HepG2 (cell line): Measurements from ENCODE around the gene LCAT. TPM values are rescaled to one million over a fixed set of nuclear protein-coding genes. Genes with fewer than 3 reads are reported as not detected.

Experiments
- ATAC-seq: fragments of 200-7000 bp; cut with Tn5 transposase; 3 replicates; pipeline ENCODE4 v1.9.1; 2020; ENCODE audit warnings: mild to moderate bottlenecking, moderate library complexity
- BruUV-seq: library from RNA; stranded (reverse); fragments of 400-500 nt; replicated peaks from 2 replicates; lab custom pipeline; 2021; lab: Mats Ljungman, UMichigan
- CTCF ChIA-PET: fragments of 300-600 bp; formaldehyde crosslinking; extraction: SDS; loops from one replicate; lab custom pipeline; 2021; ENCODE audit warnings: low total read pairs, inconsistent platforms, low intra/inter-chr PET ratio; lab: Yijun Ruan, JAX
- POLR2A ChIA-PET: fragments of 350-600 bp; sonication (Branson Sonifier 250); formaldehyde crosslinking; loops from one replicate; lab custom pipeline; 2020; ENCODE audit warnings: antibody characterized with exemption, inconsistent platforms; lab: Yijun Ruan, JAX
- DNase-seq: peaks from one replicate; pipeline ENCODE4 v3.0.0-alpha.2; 2015; ENCODE audit warnings: low spot score
- FAIRE-seq: peaks from 3 replicates; lab custom pipeline; 2011; peaks lifted over from hg19 to GRCh38; lab: Jason Lieb, UNC
- H2AFZ ChIP-seq: one replicate; pipeline ENCODE4 v1.6.1; 2011; ENCODE audit warnings: low read length, inconsistent platforms
- H3K27ac ChIP-seq: fragments of 300-600 bp; 3 replicates; pipeline ENCODE4 v1.8.0; 2011; ENCODE audit warnings: mixed run types, mild to moderate bottlenecking, mixed read lengths, low read length, inconsistent platforms; ENCODE audit not compliant: insufficient read depth; ENCODE audit errors: extremely low read length
- H3K27me3 ChIP-seq, 2 experiments: fragments of 200-600 bp in 1 of 2; 2 replicates in 1 of 2; 3 replicates in 1 of 2; pipeline versions ENCODE4 v1.6.0 to v1.8.0; 2011; ENCODE audit warnings: low read length in 2 of 2, mild to moderate bottlenecking in 2 of 2, moderate library complexity in 2 of 2, inconsistent platforms in 1 of 2; ENCODE audit not compliant: insufficient read depth in 2 of 2, control insufficient read depth in 1 of 2
- H3K36me3 ChIP-seq, 2 experiments: fragments of 200-600 bp in 1 of 2; replicated peaks in 1 of 2; 2 replicates in 1 of 2; 3 replicates in 1 of 2; pipeline versions ENCODE4 v1.5.1 to v1.8.0; 2011; ENCODE audit warnings: low read length in 2 of 2, inconsistent platforms in 1 of 2; ENCODE audit not compliant: insufficient read depth in 2 of 2, control insufficient read depth in 1 of 2
- H3K4me1 ChIP-seq: 2 replicates; pipeline ENCODE4 v1.5.1; 2012; ENCODE audit warnings: low read length, inconsistent platforms; ENCODE audit not compliant: insufficient read depth
- H3K4me2 ChIP-seq: 2 replicates; pipeline ENCODE4 v1.6.0; 2011; ENCODE audit warnings: low read depth, low read length, inconsistent platforms
- H3K4me3 ChIP-seq, 3 experiments: fragments of 200-600 bp in 1 of 3; sonication (generic), shearing (Covaris generic) in 1 of 3; replicated peaks in 1 of 3; 2 replicates each; pipeline ENCODE4 v1.5.1; 2011 to 2016; ENCODE audit warnings: low read length in 3 of 3, inconsistent platforms in 2 of 3, low read depth in 2 of 3, mild to moderate bottlenecking in 2 of 3, control low read depth in 1 of 3, mixed read lengths in 1 of 3; ENCODE audit not compliant: insufficient read depth in 1 of 3
- H3K79me2 ChIP-seq: one replicate; pipeline ENCODE4 v1.6.1; 2011; ENCODE audit warnings: low read length, inconsistent platforms; ENCODE audit not compliant: insufficient read depth
- H3K9ac ChIP-seq: 2 replicates; pipeline ENCODE4 v1.6.0; 2011; ENCODE audit warnings: mild to moderate bottlenecking, low read depth, low read length, inconsistent platforms; ENCODE audit not compliant: insufficient read depth
- H3K9me3 ChIP-seq: 2 replicates; pipeline ENCODE4 v1.5.1; 2012; ENCODE audit warnings: mild to moderate bottlenecking, low read length
- H4K20me1 ChIP-seq: 2 replicates; pipeline ENCODE4 v1.6.0; 2011; ENCODE audit warnings: inconsistent platforms, mild to moderate bottlenecking, low read length, moderate library complexity; ENCODE audit not compliant: insufficient read depth
- CTCF ChIP-seq: sonication (generic); formaldehyde crosslinking; IDR thresholded peaks from 2 replicates; pipeline ENCODE4 v1.5.0; 2020; ENCODE audit warnings: mild to moderate bottlenecking, missing genetic modification reagents, moderate library complexity
- JUND ChIP-seq: sonication (generic); formaldehyde crosslinking; IDR thresholded peaks from 2 replicates; pipeline ENCODE4 v1.8.0; 2022; ENCODE audit warnings: mild to moderate bottlenecking, missing genetic modification reagents
- MYPOP ChIP-seq: sonication (generic); formaldehyde crosslinking; IDR thresholded peaks from 2 replicates; pipeline ENCODE4 v1.8.1; 2023; ENCODE audit warnings: mild to moderate bottlenecking, moderate library complexity, missing genetic modification reagents
- RAD21 ChIP-seq: fragments of 450-650 bp; formaldehyde crosslinking; IDR thresholded peaks from 2 replicates; pipeline ENCODE4 v1.5.0; 2020; ENCODE audit warnings: mild to moderate bottlenecking
- SAP130 ChIP-seq: IDR thresholded peaks from 2 replicates; pipeline ENCODE4 v1.6.1; 2016; ENCODE audit warnings: low read depth
- SNAI1 ChIP-seq: sonication (generic); formaldehyde crosslinking; IDR thresholded peaks from 2 replicates; pipeline ENCODE4 v1.5.0; 2020; ENCODE audit warnings: mild to moderate bottlenecking, missing genetic modification reagents, borderline replicate concordance
- STAG1 ChIP-seq: sonication (generic); formaldehyde crosslinking; IDR thresholded peaks from 2 replicates; pipeline ENCODE4 v1.4.0; 2020; ENCODE audit warnings: missing genetic modification reagents
- TEAD3 ChIP-seq: optimal IDR thresholded peaks from 2 replicates; pipeline ENCODE3; 2016; ENCODE audit warnings: borderline replicate concordance
- XRCC5 ChIP-seq: fragments of 200-400 bp; formaldehyde crosslinking; optimal IDR thresholded peaks from 2 replicates; pipeline ENCODE3; 2017; ENCODE audit warnings: mild to moderate bottlenecking, low read length
- ZBTB2 ChIP-seq: sonication (generic); formaldehyde crosslinking; IDR thresholded peaks from 2 replicates; pipeline ENCODE4 v1.8.0; 2022; ENCODE audit warnings: low read depth, missing genetic modification reagents
- ZBTB38 ChIP-seq: sonication (generic); formaldehyde crosslinking; IDR thresholded peaks from 2 replicates; pipeline ENCODE4 v1.5.1; 2020; ENCODE audit warnings: mild to moderate bottlenecking, missing genetic modification reagents
- ZBTB42 ChIP-seq: sonication (generic); formaldehyde crosslinking; IDR thresholded peaks from 2 replicates; pipeline ENCODE4 v1.5.0; 2020; ENCODE audit warnings: mild to moderate bottlenecking, missing genetic modification reagents
- ZNF773 ChIP-seq: sonication (generic); formaldehyde crosslinking; IDR thresholded peaks from 2 replicates; pipeline ENCODE4 v1.4.0; 2020; ENCODE audit warnings: missing genetic modification reagents, borderline replicate concordance
- ZNF776 ChIP-seq: sonication (generic); formaldehyde crosslinking; IDR thresholded peaks from 2 replicates; pipeline ENCODE4 v1.4.0; 2020; ENCODE audit warnings: mild to moderate bottlenecking, missing genetic modification reagents
- ZNF788 ChIP-seq: sonication (generic); formaldehyde crosslinking; IDR thresholded peaks from 2 replicates; pipeline ENCODE4 v1.5.0; 2020; ENCODE audit warnings: mild to moderate bottlenecking, missing genetic modification reagents, borderline replicate concordance
- WGBS: methylation state at CpG from one replicate; pipeline ENCODE4 v1.1.6; 2017; ENCODE audit warnings: low lambda C conversion rate; 5-methylcytosine and 5-hydroxymethylcytosine counted together
- in situ Hi-C: cut with HindIII; loops from 2 replicates; pipeline ENCODE4 v1.10.0; 2017; ENCODE audit warnings: low pct_unique_long_range_greater_than_20kb; ENCODE audit not compliant: extremely low pct_ligation_motif_present
- intact Hi-C: fragments of 100-400 bp; cut with micrococcal nuclease; formaldehyde crosslinking; loops from one replicate; pipeline ENCODE4 v1.10.0; 2022; ENCODE audit not compliant: unreplicated experiment
- polyA plus RNA-seq, 8 experiments: library from polyadenylated mRNA; depleted of rRNA in 3 of 8; stranded (reverse) in 7 of 8; unstranded in 1 of 8; fragments of >200 nt; fragmentation: Illumina TruSeq in 4 of 8; extraction: Trizol in 4 of 8; gene quantifications; 2 replicates each; pipeline versions ENCODE4 v1.2.1 to v1.2.3, GENCODE V29; 2011 to 2016; ENCODE audit warnings: low read depth in 4 of 8, missing spikeins in 1 of 8, mixed read lengths in 1 of 8; ENCODE audit not compliant: insufficient read depth in 1 of 8
- total RNA-seq, 5 experiments: library from RNA; depleted of rRNA; stranded (reverse); fragments of >200 nt; fragmentation: Illumina TruSeq; extraction: Trizol; gene quantifications; 2 replicates each; pipeline ENCODE4 v1.2.3, GENCODE V29; 2016; ENCODE audit warnings: low read depth in 1 of 5

LCAT gene
- total and polyA plus RNA-seq, 2 of the 13 experiments (the other 11 are each of a cell fraction or from before 2014, with no cell fraction given): 36.1 to 38.9 TPM

GRCh38 chr16:67992661-67993206 lies 48.8 kb upstream of the LCAT start (continued):
- TF ChIP-seq ZNF776 (CRISPR knock-in tag) (peak; percentile 65; the same call in 1 of the 2 replicates), ZBTB2 (CRISPR knock-in tag) (0 out of 2 replicates have a peak, but pooled peaks have one; percentile 27), JUND (CRISPR knock-in tag) (0 out of 2 replicates have a peak, but pooled peaks have one; percentile 4), SNAI1 (0 out of 2 replicates have a peak, but pooled peaks have one; percentile 11)

GRCh38 chr16:67990018-67990386 lies 46.1 kb upstream of the LCAT start:
- Histone ChIP-seq H3K79me2 (no peaks in the 10 kb centered on the region), H3K27me3 (peaks cover 2 to 22% of the 10 kb centered on the region in 2 experiments), H3K4me1 (peaks cover 55% of the 10 kb centered on the region), H4K20me1 (no peaks in the 10 kb centered on the region), H3K9me3 (no peaks in the 10 kb centered on the region), H3K4me2 (no peak overlapping the region), H3K27ac (no peak overlapping the region), H2AFZ (no peak overlapping the region), H3K36me3 (no peaks in the 10 kb centered on the region), H3K9ac (no peak overlapping the region), H3K4me3 (no peak overlapping the region)
- FAIRE-seq: no peak
- no TSS peak for BruUV-seq
- CTCF ChIA-PET: interaction anchor here (1.1 kb wide), 1 partner anchor 50 kb away, joined by 3 read pairs; no protein-coding TSS in a partner anchor
- WGBS: 30% methylated on average over 1 of the region's 6 CpGs
- no peak; the same call in 2 of the 3 replicates for ATAC-seq
- in situ Hi-C loops: loop anchor here (5.0 kb wide), 1 partner anchor 52 kb away; no protein-coding TSS in a partner anchor
- DNase-seq: no peak
- intact Hi-C loops: no loop called here
- TF ChIP-seq ZBTB38 (CRISPR knock-in tag) (0 out of 2 replicates have a peak, but pooled peaks have one; percentile 20), ZBTB42 (no peak), ZNF773 (CRISPR knock-in tag) (0 out of 2 replicates have a peak, but pooled peaks have one; percentile 18), RAD21 (peak; percentile 57), TEAD3 (CRISPR knock-in tag) (peak; percentile 47), STAG1 (CRISPR knock-in tag) (peak; percentile 64), SAP130 (CRISPR knock-in tag) (0 out of 2 replicates have a peak, but pooled peaks have one; percentile 24), CTCF (CRISPR knock-in tag) (peak; percentile 72), XRCC5 (peak; percentile 25), MYPOP (CRISPR knock-in tag) (no peak), ZNF788 (CRISPR knock-in tag) (0 out of 2 replicates have a peak, but pooled peaks have one; percentile 34)
- POLR2A ChIA-PET: interaction anchor here (4.8 kb wide), 1 partner anchor 47 kb away, joined by 29 read pairs; the partner anchor contains the start of gene LCAT
